NCI-H2029 treated with DMSO at 0.1 percent for 48 hours (cell line): ENCODE measurements around the gene CORO2B.

Experiments used
- DNase-seq: peaks from one replicate; lab custom pipeline; 2025; lab: John Stamatoyannopoulos, UW

CORO2B gene

GRCh38 chr15:68608844-68609232 lies 30.0 kb downstream of the CORO2B start:
- DNase-seq, result no peak

GRCh38 chr15:68609629-68610028 lies 30.8 kb downstream of the CORO2B start:
- no peak for DNase-seq

- DNase-seq, result no peak
These were observed 32.0 kb downstream of the CORO2B start for GRCh38 chr15:68610825-68611224.

GRCh38 chr15:68612503-68612902 lies 33.7 kb downstream of the CORO2B start:
- DNase-seq, result no peak

- DNase-seq, result no peak
These were observed 34.4 kb downstream of the CORO2B start for GRCh38 chr15:68612979-68613740.

GRCh38 chr15:68614286-68615035 lies 35.7 kb downstream of the CORO2B start:
- no peak for DNase-seq

GRCh38 chr15:68615301-68615700 lies 36.5 kb downstream of the CORO2B start:
- DNase-seq, result no peak

GRCh38 chr15:68615811-68616210 lies 37.0 kb downstream of the CORO2B start:
- no peak for DNase-seq

GRCh38 chr15:68616397-68616796 lies 37.6 kb downstream of the CORO2B start:
- no peak for DNase-seq

GRCh38 chr15:68617001-68617400 lies 38.2 kb downstream of the CORO2B start:
- DNase-seq, result no peak

GRCh38 chr15:68617777-68618176 lies 39.0 kb downstream of the CORO2B start:
- no peak for DNase-seq

- peak; percentile 1 for DNase-seq
These were observed 39.6 kb downstream of the CORO2B start for GRCh38 chr15:68618394-68618793.

- no peak for DNase-seq
These were observed 40.3 kb downstream of the CORO2B start for GRCh38 chr15:68618908-68619698.

- DNase-seq, result peak; percentile 16
These were observed 42.1 kb downstream of the CORO2B start for GRCh38 chr15:68620721-68621527.

GRCh38 chr15:68621535-68621934 lies 42.7 kb downstream of the CORO2B start:
- no peak for DNase-seq

GRCh38 chr15:68623301-68623892 lies 44.6 kb downstream of the CORO2B start:
- DNase-seq, result no peak

GRCh38 chr15:68625853-68626252 lies 47.1 kb downstream of the CORO2B start:
- no peak for DNase-seq

GRCh38 chr15:68626283-68626682 lies 47.5 kb downstream of the CORO2B start:
- no peak for DNase-seq

GRCh38 chr15:68626739-68627138 lies 47.9 kb downstream of the CORO2B start:
- DNase-seq, result no peak

- DNase-seq, result no peak
These were observed 48.7 kb downstream of the CORO2B start for GRCh38 chr15:68627476-68627875.

GRCh38 chr15:68627995-68628394 lies 49.2 kb downstream of the CORO2B start:
- no peak for DNase-seq
